Smooth muscle cell (in vitro differentiated cells): ENCODE measurements around the gene LRMDA. TPM values are rescaled to one million over a fixed set of nuclear protein-coding genes. Genes with fewer than 3 reads are reported as not detected.

Experiments used
- DNase-seq: peaks from one replicate; lab custom pipeline; 2025; ENCODE audit not compliant: unreplicated experiment; lab: John Stamatoyannopoulos, UW
- H2AFZ ChIP-seq: fragments of 200-600 bp; sonication (generic); 2 replicates; pipeline ENCODE4 v1.6.0; 2016; ENCODE audit warnings: antibody characterized with exemption, low read depth, mild to moderate bottlenecking
- H3F3A ChIP-seq: fragments of 200-600 bp; sonication (generic); 2 replicates; pipeline ENCODE4 v1.6.0; 2017; ENCODE audit warnings: antibody characterized with exemption, low read depth
- H3K27ac ChIP-seq: fragments of 200-600 bp; sonication (generic); 2 replicates; pipeline ENCODE4 v1.5.1; 2016; ENCODE audit warnings: low read depth, mild to moderate bottlenecking
- H3K27me3 ChIP-seq: fragments of 200-600 bp; sonication (generic); 2 replicates; pipeline ENCODE4 v1.6.1; 2016; ENCODE audit warnings: low read depth, mild to moderate bottlenecking
- H3K36me3 ChIP-seq: fragments of 200-600 bp; sonication (generic); 2 replicates; pipeline ENCODE4 v1.5.1; 2016; ENCODE audit warnings: low read depth
- H3K4me1 ChIP-seq: fragments of 200-600 bp; sonication (generic); 2 replicates; pipeline ENCODE4 v1.5.1; 2016; ENCODE audit warnings: low read depth
- H3K4me2 ChIP-seq: fragments of 200-600 bp; sonication (generic); 2 replicates; pipeline ENCODE4 v1.6.0; 2016; ENCODE audit warnings: mild to moderate bottlenecking
- H3K4me3 ChIP-seq: fragments of 200-600 bp; sonication (generic); 2 replicates; pipeline ENCODE4 v1.5.1; 2016; ENCODE audit warnings: mild to moderate bottlenecking
- H3K79me2 ChIP-seq: fragments of 200-600 bp; sonication (generic); 2 replicates; pipeline ENCODE4 v1.6.0; 2016; ENCODE audit warnings: low read depth, mild to moderate bottlenecking
- H3K9ac ChIP-seq: fragments of 200-600 bp; sonication (generic); 2 replicates; pipeline ENCODE4 v1.6.0; 2016; ENCODE audit warnings: low read depth
- H3K9me3 ChIP-seq: fragments of 200-600 bp; sonication (generic); replicated peaks from 2 replicates; pipeline ENCODE4 v1.5.1; 2016; ENCODE audit warnings: low read depth
- H4K20me1 ChIP-seq: fragments of 200-600 bp; sonication (generic); 2 replicates; pipeline ENCODE4 v1.6.0; 2016; ENCODE audit warnings: low read depth
- CTCF ChIP-seq: fragments of 200-600 bp; sonication (generic); IDR thresholded peaks from 2 replicates; pipeline ENCODE4 v1.5.1; 2017; ENCODE audit warnings: borderline replicate concordance, mild to moderate bottlenecking, antibody characterized with exemption; ENCODE audit not compliant: insufficient read depth, poor library complexity, severe bottlenecking
- WGBS: methylation state at CpG from one replicate; pipeline ENCODE4 v1.1.7; 2016; ENCODE audit warnings: low lambda C conversion rate; 5-methylcytosine and 5-hydroxymethylcytosine counted together
- polyA plus RNA-seq: library from polyadenylated mRNA; unstranded; fragments of >200 nt; fragmentation: Nextera tagmentation; extraction: Ambion mirVana; gene quantifications from 2 replicates; pipeline ENCODE4 v1.2.1, GENCODE V29; 2016
- total RNA-seq: library from RNA; depleted of rRNA; stranded (reverse); fragments of >200 nt; gene quantifications from 2 replicates; pipeline ENCODE4 v1.2.3, GENCODE V29; 2014

Gene LRMDA
- total and polyA plus RNA-seq, 2 experiments from 2014 or later = 1.5 to 1.6 TPM

GRCh38 chr10:75770626-75771081 is 339.2 kb downstream of the LRMDA start:
- no peak overlapping the region for H3K27ac ChIP-seq
- no peak overlapping the region for H3K4me2 ChIP-seq

GRCh38 chr10:75771606-75772005 is 340.2 kb downstream of the LRMDA start:
- no peak for TF ChIP-seq CTCF
- H3K36me3 ChIP-seq = no peaks in the 10 kb centered on the region
- no peaks in the 10 kb centered on the region for H3K27me3 ChIP-seq
- H3F3A ChIP-seq = peaks cover 5% of the 10 kb centered on the region
- no peaks in the 10 kb centered on the region for H3K79me2 ChIP-seq
- no peak overlapping the region for H3K4me3 ChIP-seq
- peak overlapping the region; percentile 78 for H3K4me2 ChIP-seq
- H3K9ac ChIP-seq = no peak overlapping the region
- H3K9me3 ChIP-seq = no peaks in the 10 kb centered on the region
- H2AFZ ChIP-seq = no peak overlapping the region
- H3K27ac ChIP-seq = no peak overlapping the region
- DNase-seq = no peak
- no peaks in the 10 kb centered on the region for H4K20me1 ChIP-seq
- 74% methylated on average over 1 of the region's 1 CpG for WGBS
- peaks cover 12% of the 10 kb centered on the region for H3K4me1 ChIP-seq

More at GRCh38 chr10:75770626-75771081, 339.2 kb downstream of the LRMDA start:
- TF ChIP-seq CTCF = no peak
- 66% methylated on average over 7 of the region's 7 CpGs for WGBS
- Histone ChIP-seq H3K79me2 (no peaks in the 10 kb centered on the region), H2AFZ (no peak overlapping the region), H3K27me3 (no peaks in the 10 kb centered on the region), H3K9me3 (no peaks in the 10 kb centered on the region), H4K20me1 (no peaks in the 10 kb centered on the region), H3K4me3 (no peak overlapping the region), H3F3A (peaks cover 11% of the 10 kb centered on the region), H3K9ac (no peak overlapping the region), H3K4me1 (peaks cover 12% of the 10 kb centered on the region), H3K36me3 (no peaks in the 10 kb centered on the region)
- no peak for DNase-seq

- Histone ChIP-seq H2AFZ (no peak overlapping the region), H3K4me3 (peak overlapping the region; percentile 19), H3K36me3 (no peaks in the 10 kb centered on the region), H3K9me3 (no peaks in the 10 kb centered on the region), H3K79me2 (no peaks in the 10 kb centered on the region), H3K27me3 (no peaks in the 10 kb centered on the region), H3K4me2 (peak overlapping the region; percentile 78), H3F3A (peaks cover 5% of the 10 kb centered on the region), H3K4me1 (peaks cover 12% of the 10 kb centered on the region), H4K20me1 (no peaks in the 10 kb centered on the region), H3K9ac (no peak overlapping the region), H3K27ac (no peak overlapping the region)
- no peak for DNase-seq
- 68% methylated on average over 8 of the region's 8 CpGs for WGBS
- TF ChIP-seq CTCF = no peak
Observed at GRCh38 chr10:75772153-75772887, 340.9 kb downstream of the LRMDA start.
